Mesothelial cell of epicardium (in vitro differentiated cells): ENCODE measurements around the gene ADAMTS9. TPM values are rescaled to one million over a fixed set of nuclear protein-coding genes. Genes with fewer than 3 reads are reported as not detected.
A peak's percentile ranks its signal among the peaks of the same experiment; 100 is the strongest.

Experiments used
- DNase-seq, 2 experiments: peaks; one replicate each; pipeline ENCODE4 v3.0.0; 2021; ENCODE audit warnings: low spot score in 2 of 2; ENCODE audit not compliant: unreplicated experiment in 2 of 2
- H3K27ac Mint-ChIP-seq: 2 replicates; pipeline ENCODE4 v1.8.0; 2021; ENCODE audit warnings: mixed read lengths
- H3K27me3 Mint-ChIP-seq: 2 replicates; pipeline ENCODE4 v1.8.0; 2021; ENCODE audit warnings: low read depth, mixed read lengths
- H3K36me3 Mint-ChIP-seq: 2 replicates; pipeline ENCODE4 v1.8.0; 2021; ENCODE audit warnings: mixed read lengths
- H3K4me1 Mint-ChIP-seq: 2 replicates; pipeline ENCODE4 v1.8.0; 2021; ENCODE audit warnings: mixed read lengths
- H3K4me3 Mint-ChIP-seq: 2 replicates; pipeline ENCODE4 v1.8.0; 2021; ENCODE audit warnings: mild to moderate bottlenecking, moderate library complexity, mixed read lengths
- H3K9me3 Mint-ChIP-seq: 2 replicates; pipeline ENCODE4 v1.8.0; 2021; ENCODE audit warnings: mixed read lengths
- total RNA-seq: library from RNA; stranded (reverse); gene quantifications from 3 replicates; pipeline ENCODE4 v1.2.1, GENCODE V29; 2021
- TF ChIP-seq, protein P1 (sequence below): fragments of 200-600 bp; sonication (generic); IDR thresholded peaks from one replicate; pipeline ENCODE4 v1.5.0; 2021; ENCODE audit warnings: antibody characterized with exemption; ENCODE audit not compliant: unreplicated experiment

ADAMTS9 gene
- total RNA-seq, 1 donor from 2014 or later = 127 TPM

DNA sequence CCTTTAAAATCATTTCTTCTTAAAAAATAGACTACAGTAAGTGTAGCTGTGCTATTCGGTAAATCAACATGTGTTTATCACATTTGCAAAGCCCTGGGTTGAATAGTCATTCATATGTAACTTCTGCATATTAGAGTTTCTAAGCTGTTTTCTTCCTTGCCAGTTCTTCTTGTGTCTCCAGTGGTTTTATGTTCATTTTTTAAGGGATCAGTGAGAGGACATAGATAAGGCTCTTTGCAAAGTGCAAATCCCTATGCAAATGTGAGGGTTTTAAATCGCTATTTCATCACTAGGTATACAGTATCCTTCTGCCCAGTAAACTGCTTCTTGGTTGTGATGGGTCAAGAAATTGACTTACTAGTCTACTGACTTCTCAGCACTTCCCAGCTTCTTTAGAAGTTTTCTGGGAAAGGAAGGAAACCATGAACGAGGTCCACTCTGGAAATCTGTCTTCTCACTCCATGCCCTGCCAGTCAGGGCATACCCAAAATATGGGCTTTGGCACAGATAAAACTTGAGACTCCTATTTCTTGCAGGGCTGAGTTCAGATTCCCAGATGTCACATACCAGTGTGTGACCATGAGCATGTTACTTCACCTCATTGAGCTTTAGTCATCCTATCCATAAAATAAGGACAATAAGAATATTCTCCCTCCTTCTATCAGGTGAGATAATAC, 38.8 kb upstream of the ADAMTS9 start:
- H3K4me1 Mint-ChIP-seq = peaks cover 20% of the 10 kb centered on the region
- H3K27me3 Mint-ChIP-seq = no peaks in the 10 kb centered on the region
- no peaks in the 10 kb centered on the region for H3K36me3 Mint-ChIP-seq
- TF ChIP-seq, protein P1, sequence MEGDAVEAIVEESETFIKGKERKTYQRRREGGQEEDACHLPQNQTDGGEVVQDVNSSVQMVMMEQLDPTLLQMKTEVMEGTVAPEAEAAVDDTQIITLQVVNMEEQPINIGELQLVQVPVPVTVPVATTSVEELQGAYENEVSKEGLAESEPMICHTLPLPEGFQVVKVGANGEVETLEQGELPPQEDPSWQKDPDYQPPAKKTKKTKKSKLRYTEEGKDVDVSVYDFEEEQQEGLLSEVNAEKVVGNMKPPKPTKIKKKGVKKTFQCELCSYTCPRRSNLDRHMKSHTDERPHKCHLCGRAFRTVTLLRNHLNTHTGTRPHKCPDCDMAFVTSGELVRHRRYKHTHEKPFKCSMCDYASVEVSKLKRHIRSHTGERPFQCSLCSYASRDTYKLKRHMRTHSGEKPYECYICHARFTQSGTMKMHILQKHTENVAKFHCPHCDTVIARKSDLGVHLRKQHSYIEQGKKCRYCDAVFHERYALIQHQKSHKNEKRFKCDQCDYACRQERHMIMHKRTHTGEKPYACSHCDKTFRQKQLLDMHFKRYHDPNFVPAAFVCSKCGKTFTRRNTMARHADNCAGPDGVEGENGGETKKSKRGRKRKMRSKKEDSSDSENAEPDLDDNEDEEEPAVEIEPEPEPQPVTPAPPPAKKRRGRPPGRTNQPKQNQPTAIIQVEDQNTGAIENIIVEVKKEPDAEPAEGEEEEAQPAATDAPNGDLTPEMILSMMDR = no peak
- H3K27ac Mint-ChIP-seq = no peak overlapping the region
- no peak overlapping the region for H3K4me3 Mint-ChIP-seq
- peaks cover 5% of the 10 kb centered on the region for H3K9me3 Mint-ChIP-seq
- DNase-seq = no peak

- H3K4me3 Mint-ChIP-seq = no peak overlapping the region
- no peak for DNase-seq
Measured at GRCh38 chr3:64718976-64719375, 31.2 kb upstream of the ADAMTS9 start.

GRCh38 chr3:64717872-64718613, 30.2 kb upstream of the ADAMTS9 start:
- H3K27ac Mint-ChIP-seq = no peak overlapping the region
- TF ChIP-seq, protein P1 = peak; percentile 73
- DNase-seq = no peak
- H3K9me3 Mint-ChIP-seq = peaks cover 1% of the 10 kb centered on the region
- H3K4me3 Mint-ChIP-seq = no peak overlapping the region
- no peaks in the 10 kb centered on the region for H3K27me3 Mint-ChIP-seq
- peaks cover 15% of the 10 kb centered on the region for H3K4me1 Mint-ChIP-seq
- peaks cover 1% of the 10 kb centered on the region for H3K36me3 Mint-ChIP-seq

More at GRCh38 chr3:64718976-64719375, 31.2 kb upstream of the ADAMTS9 start:
- Mint-ChIP-seq H3K27ac (no peak overlapping the region), H3K36me3 (peaks cover 1% of the 10 kb centered on the region), H3K27me3 (no peaks in the 10 kb centered on the region), H3K9me3 (peaks cover 5% of the 10 kb centered on the region), H3K4me1 (peaks cover 15% of the 10 kb centered on the region)
- TF ChIP-seq, protein P1 = no peak

- no peaks in the 10 kb centered on the region for H3K9me3 Mint-ChIP-seq
- no peak for DNase-seq
- no peaks in the 10 kb centered on the region for H3K27me3 Mint-ChIP-seq
- H3K27ac Mint-ChIP-seq = no peak overlapping the region
- peaks cover 1% of the 10 kb centered on the region for H3K36me3 Mint-ChIP-seq
- peaks cover 14% of the 10 kb centered on the region for H3K4me1 Mint-ChIP-seq
- no peak overlapping the region for H3K4me3 Mint-ChIP-seq
- TF ChIP-seq, protein P1 = no peak
Measured at GRCh38 chr3:64717411-64717810, 29.6 kb upstream of the ADAMTS9 start.

GRCh38 chr3:64716110-64716710, 28.4 kb upstream of the ADAMTS9 start:
- Mint-ChIP-seq H3K9me3 (no peaks in the 10 kb centered on the region), H3K36me3 (peaks cover 1% of the 10 kb centered on the region), H3K4me1 (peaks cover 6% of the 10 kb centered on the region), H3K4me3 (no peak overlapping the region), H3K27me3 (no peaks in the 10 kb centered on the region), H3K27ac (no peak overlapping the region)
- TF ChIP-seq, protein P1 = no peak
- DNase-seq = no peak
